ENCODE measurements around the gene NF2. TPM values are rescaled to one million over a fixed set of nuclear protein-coding genes. Genes with fewer than 3 reads are reported as not detected.

The NF2 gene
- total RNA-seq, 3 donors from 2014 or later, result 21.1 to 36.1 (median 31.8) TPM

DNA sequence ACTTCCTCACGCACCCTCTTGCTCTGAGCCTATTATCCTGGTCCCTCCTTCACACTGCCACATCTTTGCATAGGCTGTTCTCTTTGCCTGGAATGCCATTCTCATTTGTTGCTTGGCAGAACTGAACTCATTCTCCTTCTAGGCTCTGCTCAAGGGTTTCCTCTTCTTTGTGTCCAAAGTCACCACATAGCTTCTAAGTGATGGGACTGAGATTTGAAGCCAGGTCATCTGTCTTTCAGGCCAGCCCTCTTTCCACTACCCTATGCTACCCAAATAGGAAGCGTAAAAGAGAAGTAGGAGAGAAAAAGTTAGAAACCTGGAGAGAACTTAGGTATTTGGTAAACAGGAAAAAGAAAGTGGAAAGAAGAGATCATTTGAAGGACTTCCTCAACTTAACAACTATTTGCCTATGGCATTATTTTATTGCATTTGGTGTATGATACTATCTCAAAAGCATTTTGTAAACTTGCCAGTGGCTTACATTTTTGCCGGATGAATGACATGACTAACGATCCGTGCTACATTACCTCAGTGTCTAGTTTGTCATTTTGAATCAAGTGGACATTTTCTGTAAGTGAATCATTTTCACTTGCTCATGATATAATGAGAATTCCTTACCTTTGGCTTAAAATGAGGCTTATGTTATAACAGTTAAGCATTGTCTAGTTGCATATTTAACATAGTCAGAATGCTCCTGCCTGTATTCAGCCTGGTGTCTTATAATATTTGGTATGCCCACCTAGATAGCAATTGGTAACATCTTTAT lies 18.5 kb downstream of the NF2 start:
- DNase-seq (ENCODE audit: low spot score in 2 of 2), result no peak
- Histone ChIP-seq H3K4me3 (no peak overlapping the region), H3K27me3 (no peaks in the 10 kb centered on the region), H3K36me3 (no peaks in the 10 kb centered on the region), H3K27ac (peak overlapping the region; percentile 28 to 71), H3K9me3 (no peaks in the 10 kb centered on the region), H3K4me1 (peaks cover 0 to 24% of the 10 kb centered on the region in 2 donors)
- TF ChIP-seq POLR2A (IDR thresholded peaks at IDR 0.05), result no peak
- TF ChIP-seq, protein P1, sequence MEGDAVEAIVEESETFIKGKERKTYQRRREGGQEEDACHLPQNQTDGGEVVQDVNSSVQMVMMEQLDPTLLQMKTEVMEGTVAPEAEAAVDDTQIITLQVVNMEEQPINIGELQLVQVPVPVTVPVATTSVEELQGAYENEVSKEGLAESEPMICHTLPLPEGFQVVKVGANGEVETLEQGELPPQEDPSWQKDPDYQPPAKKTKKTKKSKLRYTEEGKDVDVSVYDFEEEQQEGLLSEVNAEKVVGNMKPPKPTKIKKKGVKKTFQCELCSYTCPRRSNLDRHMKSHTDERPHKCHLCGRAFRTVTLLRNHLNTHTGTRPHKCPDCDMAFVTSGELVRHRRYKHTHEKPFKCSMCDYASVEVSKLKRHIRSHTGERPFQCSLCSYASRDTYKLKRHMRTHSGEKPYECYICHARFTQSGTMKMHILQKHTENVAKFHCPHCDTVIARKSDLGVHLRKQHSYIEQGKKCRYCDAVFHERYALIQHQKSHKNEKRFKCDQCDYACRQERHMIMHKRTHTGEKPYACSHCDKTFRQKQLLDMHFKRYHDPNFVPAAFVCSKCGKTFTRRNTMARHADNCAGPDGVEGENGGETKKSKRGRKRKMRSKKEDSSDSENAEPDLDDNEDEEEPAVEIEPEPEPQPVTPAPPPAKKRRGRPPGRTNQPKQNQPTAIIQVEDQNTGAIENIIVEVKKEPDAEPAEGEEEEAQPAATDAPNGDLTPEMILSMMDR (IDR thresholded peaks at IDR 0.05), result no peak
- TF ChIP-seq POLR2AphosphoS5 (IDR thresholded peaks at IDR 0.05), result no peak
- intact Hi-C loops (cut with DNase I; ENCODE audit: low total_unique reads), result no loop called here

DNA sequence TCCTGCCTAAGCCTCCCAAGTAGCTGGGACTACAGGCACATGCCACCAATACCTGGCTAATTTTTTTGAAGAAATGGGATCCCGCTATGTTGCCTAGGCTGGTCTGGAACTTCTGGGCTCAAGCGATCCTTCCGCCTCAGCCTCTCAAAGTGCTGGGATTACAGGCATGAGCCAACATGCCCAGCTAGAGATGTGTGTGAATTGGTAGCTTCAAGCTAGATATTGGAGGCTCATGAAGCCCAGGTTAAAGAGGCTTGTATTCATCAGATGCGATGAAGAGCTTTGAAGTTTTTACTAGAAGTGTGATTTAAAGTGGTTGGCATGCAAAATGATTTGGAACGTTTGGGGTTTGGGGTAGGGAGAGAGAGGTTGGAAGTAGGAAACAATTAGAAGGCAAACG lies 19.6 kb downstream of the NF2 start:
- no peak for DNase-seq (ENCODE audit: low spot score in 2 of 2)
- no peaks in the 10 kb centered on the region for H3K36me3 ChIP-seq
- intact Hi-C loops (cut with DNase I; ENCODE audit: low total_unique reads), result no loop called here
- no peak overlapping the region for H3K27ac ChIP-seq
- no peaks in the 10 kb centered on the region for H3K27me3 ChIP-seq
- H3K4me1 ChIP-seq, result peaks cover 4 to 29% of the 10 kb centered on the region in 2 donors
- no peak overlapping the region for H3K4me3 ChIP-seq
- no peaks in the 10 kb centered on the region for H3K9me3 ChIP-seq
- TF ChIP-seq POLR2A (IDR thresholded peaks at IDR 0.05), result no peak
- TF ChIP-seq, protein P1 (IDR thresholded peaks at IDR 0.05), result no peak
- no peak for TF ChIP-seq POLR2AphosphoS5 (IDR thresholded peaks at IDR 0.05)

DNA sequence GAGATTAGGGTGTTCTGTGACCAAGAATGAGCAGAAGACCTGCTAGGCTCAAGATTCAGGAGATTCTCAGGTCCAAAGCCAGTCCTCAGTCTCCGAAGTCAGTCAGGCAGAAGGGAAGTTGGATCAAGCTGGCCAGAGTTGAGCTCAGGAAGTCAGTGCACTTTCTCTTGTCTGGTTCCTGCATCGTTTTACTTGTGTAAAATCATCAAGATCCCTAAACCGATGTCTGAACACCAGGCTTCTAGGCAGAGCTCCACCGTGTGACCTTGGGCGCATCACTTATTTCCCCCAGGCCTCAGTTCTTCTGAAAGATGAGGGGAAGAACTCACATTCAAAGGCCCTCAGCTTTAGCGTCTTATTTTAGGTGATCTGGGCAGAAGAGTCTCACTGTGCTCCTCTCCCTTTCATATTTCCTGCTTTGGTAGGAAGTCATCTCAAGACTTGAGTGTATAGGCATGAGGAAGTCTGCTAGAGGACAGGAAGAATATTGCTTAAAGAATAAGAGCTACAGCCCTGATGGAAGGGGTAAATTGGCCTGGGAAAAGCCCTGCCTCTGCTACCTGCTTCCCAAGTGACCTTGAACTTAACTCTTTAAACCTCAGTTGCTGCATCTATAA lies 20.2 kb downstream of the NF2 start:
- Histone ChIP-seq H3K36me3 (no peaks in the 10 kb centered on the region), H3K27me3 (no peaks in the 10 kb centered on the region), H3K4me1 (peaks cover 4 to 29% of the 10 kb centered on the region in 2 donors), H3K4me3 (no peak overlapping the region), H3K27ac (no peak overlapping the region), H3K9me3 (no peaks in the 10 kb centered on the region)
- intact Hi-C loops (cut with DNase I; ENCODE audit: low total_unique reads), result no loop called here
- TF ChIP-seq, protein P1 (IDR thresholded peaks at IDR 0.05), result no peak
- TF ChIP-seq POLR2A (IDR thresholded peaks at IDR 0.05) (no peak), POLR2AphosphoS5 (IDR thresholded peaks at IDR 0.05) (no peak)
- no peak for DNase-seq (ENCODE audit: low spot score in 2 of 2)

DNA sequence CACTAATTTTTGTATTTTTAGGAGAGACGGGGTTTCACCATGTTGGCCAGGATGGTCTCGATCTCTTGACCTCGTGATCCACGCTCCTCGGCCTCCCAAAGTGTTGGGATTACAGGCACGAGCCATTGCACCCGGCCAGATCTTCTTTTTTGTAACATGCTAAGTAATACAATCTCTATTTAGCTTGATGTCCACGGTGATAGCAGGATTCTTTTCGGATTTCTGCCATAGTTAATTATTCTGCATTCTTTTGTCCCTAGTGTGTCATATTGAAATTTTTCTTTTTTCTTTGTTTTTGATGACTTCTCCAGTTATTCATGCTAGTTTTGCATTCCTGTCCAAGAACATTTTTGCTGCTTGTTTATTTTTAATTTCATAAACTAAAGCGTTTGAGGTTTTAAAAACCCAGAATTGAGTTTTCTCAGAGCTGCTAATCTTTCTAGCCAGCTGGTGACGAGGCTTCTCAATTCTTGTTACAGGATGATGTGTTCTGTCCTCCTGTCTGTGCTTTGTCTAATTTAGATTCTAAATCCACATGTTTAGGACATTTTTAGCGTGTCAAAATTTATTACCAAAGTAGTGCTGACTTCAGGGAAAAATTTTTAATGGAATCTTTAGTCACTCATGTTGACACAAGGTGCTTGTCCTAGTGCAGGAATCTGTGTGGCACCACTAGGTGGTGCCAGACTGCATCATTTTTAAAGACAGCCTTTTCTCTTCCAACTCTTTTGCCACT lies 21.8 kb downstream of the NF2 start:
- H3K4me3 ChIP-seq, result no peak overlapping the region
- H3K27ac ChIP-seq, result peak overlapping the region in 1 of 2 donors; percentile 50
- peaks cover 4 to 29% of the 10 kb centered on the region in 2 donors for H3K4me1 ChIP-seq
- peak in 1 of 2 donors; percentile 51 for DNase-seq (ENCODE audit: low spot score in 2 of 2)
- peak in 2 of 3 donors; percentile 13 to 26 for TF ChIP-seq POLR2AphosphoS5 (IDR thresholded peaks at IDR 0.05)
- TF ChIP-seq POLR2A (IDR thresholded peaks at IDR 0.05), result no peak
- TF ChIP-seq, protein P1 (IDR thresholded peaks at IDR 0.05), result peak; percentile 69 to 81 (median 73)
- H3K36me3 ChIP-seq, result no peaks in the 10 kb centered on the region
- no peaks in the 10 kb centered on the region for H3K27me3 ChIP-seq
- H3K9me3 ChIP-seq, result no peaks in the 10 kb centered on the region
- intact Hi-C loops (cut with DNase I; ENCODE audit: low total_unique reads), result no loop called here

Measured in breast epithelium (tissue), 4 donors.